CD4-positive, alpha-beta T cell treated with Interleukin-4 for 4 hours (primary cell): ENCODE measurements around the gene BPIFB6.
A peak's percentile ranks its signal among the peaks of the same experiment; 100 is the strongest.

Source experiments
- DNase-seq: peaks from one replicate; pipeline ENCODE4 v3.0.0-alpha.2; 2020

Gene BPIFB6

DNA sequence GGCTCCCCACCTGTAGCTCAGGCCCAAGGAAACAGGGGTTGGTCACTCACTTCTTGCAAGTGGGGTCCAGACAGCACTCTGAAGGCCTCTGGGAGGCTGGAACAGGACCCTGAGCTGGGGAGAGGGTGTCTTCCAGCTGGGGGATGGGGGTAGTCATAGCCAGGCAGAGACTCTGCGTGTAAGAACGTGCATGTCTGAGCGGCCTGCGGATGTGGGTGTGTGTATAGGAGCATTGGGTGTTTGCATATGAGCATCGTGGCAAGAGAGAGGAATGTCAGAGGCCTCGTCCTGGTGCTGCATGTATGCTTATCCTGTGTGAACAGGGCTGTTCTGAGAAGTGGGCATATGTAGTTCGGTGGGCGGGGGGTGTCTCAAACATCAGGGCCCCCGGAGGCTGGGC, 34.3 kb downstream of the BPIFB6 start:
- DNase-seq = no peak

DNA sequence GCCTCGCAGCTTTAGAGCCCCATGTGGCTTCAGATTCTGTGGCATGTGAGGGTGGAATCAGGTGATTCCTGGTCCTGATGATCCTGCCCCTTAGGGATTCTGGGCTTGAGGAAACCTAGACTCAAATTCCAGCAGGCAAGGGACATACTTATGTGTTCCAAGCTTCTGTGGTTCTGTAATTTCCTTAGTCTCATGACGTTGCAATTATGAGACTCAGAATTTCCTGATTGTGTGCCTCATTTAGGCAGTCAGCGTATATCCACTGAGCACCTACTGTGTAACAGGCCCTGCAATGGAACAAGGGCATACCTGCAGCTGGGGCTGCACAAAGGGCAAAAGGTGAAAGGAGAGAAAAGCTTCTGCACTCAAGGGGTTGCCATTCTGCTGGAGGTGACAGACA, 36.4 kb downstream of the BPIFB6 start:
- DNase-seq = no peak

DNA sequence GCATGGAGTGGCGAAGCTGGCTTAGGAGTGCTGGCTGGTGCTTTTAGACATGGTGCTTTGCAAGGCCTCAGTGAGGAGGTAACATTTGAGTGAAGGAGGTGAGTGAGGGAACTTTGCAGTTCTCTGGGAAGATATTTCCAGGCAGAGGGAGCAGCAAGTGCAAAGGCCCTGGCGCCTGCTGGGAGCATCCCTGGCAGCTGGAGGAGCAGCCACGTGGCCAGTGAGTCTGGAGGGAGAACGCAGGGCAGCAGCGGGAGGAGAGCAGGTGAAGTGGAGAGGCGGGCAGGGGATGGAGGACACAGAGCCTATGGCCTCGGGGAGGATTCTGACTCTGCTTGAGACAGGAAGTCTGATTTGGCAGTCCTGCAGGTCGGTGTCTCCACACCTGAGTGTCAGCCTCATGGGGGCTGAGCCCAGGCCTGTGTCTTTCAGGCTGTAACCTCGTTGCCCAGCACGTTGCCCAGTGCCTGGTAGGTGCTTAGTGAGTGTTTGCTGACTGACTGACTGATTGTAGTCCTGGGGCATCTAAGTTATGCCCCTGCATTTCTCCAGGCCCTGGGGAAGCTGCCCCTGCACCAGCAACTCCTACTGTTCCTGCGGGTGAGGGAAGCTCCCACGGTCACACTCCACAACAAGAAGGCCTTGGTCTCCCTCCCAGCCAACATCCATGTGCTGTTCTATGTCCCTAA, 36.9 kb downstream of the BPIFB6 start:
- DNase-seq = no peak

DNA sequence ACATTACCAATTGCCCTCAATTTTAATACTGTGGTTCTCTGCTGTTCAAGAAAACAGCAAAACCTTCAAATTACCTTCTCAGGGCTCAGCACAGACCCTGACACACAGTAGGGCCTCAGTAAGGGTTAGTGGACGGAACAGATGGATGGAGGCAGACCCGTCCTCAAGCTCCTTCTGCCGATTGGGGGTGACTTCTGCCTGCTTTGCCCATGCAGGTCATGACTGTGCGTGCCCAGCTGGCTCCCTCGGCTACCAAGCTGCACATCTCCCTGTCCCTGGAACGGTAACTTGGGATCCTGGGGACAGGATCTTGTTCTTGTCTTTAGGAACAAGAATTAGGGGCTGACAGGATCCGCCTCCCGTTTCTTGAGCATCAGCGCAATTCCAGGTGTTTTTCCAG, 38.2 kb downstream of the BPIFB6 start:
- DNase-seq = no peak

DNA sequence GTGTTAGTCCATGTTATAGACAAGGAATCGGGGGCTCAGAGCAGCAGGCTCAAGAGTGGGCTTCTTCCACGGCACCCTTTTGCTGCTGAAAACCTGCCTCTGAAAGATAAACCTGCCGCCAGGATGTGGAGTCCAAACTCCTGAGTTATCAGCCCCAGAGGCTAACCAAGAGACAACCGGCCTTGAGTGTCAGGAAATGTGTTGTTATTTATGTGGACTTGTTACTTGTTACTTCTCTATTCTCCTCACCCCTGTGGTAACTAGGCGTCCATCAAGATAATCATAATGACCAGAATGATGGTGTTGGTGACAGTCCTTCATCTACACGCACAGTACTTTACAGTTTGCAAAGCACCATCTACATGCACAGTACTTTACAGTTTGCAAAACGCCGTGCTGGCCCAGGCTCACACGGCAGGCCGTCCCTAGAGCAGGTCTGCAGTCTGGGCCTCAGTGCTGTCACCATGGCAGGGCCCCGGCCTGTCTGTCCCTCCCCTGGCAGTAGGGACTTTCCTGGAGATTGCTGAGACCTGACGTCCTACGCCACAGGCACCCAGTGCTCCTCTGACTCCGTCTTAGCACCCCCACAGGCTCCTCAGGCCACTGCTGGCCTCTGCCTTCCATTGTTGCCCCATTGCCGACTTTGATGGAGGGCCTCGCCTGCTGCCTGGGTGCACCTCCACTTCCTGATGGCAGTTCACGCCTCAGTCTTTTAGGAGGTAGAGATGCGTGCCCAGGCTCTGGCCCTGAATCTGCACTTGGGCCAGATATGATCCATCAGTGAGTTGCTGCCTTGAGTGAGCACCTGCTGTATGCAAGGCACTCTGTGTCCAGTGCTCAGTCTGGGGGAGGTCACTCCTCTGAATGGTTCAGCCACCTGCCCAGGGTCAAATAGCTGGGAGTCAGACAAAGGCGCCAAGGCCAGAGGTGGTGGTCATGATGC, 38.9 kb downstream of the BPIFB6 start:
- no peak for DNase-seq

DNA sequence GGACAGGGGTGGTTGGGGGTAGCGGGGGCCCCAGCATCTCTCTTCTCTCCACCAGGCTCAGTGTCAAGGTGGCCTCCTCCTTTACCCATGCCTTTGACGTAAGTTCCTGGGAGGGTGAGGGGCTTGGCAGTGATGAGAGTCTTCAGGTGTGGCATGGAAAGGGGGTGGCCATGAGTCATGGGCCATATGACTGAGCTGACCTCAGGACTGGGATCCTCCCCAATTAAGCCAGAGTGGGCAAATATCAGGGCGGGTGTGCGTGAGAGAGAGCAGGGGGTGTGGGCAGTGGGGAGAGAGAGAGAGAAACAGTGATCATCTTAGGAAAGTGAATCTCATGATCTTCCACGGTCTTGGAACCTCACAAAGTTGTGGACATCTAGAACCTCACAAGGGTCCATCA, 39.8 kb downstream of the BPIFB6 start:
- DNase-seq = no peak

DNA sequence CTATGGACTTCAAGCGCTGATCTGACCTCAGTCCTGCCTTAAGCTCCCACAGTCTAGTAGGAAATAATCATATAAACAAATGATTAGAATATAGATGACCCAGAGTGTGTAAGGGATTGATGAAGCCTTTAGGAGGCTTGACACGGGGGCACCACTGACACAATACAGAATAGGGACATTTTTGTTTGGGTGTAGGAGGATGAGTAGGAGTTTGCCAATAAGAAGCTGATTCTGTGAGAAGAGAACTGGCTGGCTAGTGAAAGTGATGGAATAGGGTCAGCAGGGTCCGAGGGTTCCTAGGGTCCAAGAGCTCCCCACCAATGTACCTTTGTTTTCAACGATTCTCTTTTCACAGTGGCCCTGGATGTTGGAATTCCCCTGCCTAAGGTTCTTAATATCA, 40.9 kb downstream of the BPIFB6 start:
- DNase-seq = no peak

DNA sequence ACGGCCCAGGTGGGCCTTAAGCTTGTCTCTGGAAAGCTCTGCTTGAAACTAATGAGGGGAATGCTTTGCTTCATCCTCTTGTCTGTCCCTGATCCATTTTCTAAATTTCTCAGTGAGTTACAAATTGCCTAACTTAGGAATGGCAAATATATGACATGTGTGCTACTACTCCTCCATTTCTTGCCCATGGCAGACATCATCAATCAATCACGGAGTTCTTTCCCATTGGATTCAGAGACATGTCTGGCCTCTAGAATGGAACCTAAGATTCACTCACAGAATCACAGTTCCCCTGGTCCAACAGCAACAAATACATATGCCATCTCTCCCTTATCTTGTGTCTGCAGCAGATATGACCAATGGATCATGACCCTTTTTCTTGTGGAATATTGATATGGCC, 41.4 kb downstream of the BPIFB6 start:
- DNase-seq = no peak

DNA sequence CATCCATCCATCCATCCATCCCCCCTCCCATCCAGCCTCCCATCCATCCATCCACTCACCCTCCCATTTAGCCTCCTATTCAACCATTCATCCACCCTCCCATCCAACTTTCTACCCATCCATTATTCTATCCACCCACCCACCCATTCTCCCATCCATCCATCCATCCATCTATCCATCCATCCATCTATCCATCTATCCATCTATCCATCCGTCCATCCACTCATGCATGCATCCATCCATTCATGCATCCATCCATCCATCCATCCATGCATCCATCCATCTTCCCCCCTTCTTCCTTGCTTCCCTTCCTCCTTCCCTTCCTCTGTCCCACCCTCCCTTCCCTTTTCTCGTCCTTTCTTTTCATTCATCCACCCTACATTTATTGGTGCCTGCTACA, 43.2 kb downstream of the BPIFB6 start:
- no peak for DNase-seq

DNA sequence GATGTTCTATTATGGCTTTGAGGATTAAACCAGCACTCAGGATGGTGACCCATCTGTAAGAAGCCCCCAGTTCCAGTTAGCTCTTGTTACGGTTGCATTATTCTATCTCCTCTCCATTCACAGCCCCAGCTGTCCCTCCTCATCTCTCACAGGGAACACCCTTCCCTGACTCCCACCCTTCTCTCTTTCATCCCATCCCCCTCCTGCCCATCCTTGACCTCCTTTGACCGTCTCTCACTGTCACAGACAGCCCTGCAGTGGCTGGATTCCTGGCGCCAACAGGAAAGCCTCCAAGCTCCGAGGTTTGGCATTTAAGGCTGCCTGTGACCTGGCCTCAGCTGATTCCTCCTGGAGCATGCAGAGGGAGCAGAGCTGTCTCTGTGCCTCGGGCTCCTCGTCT, 43.8 kb downstream of the BPIFB6 start:
- no peak for DNase-seq

DNA sequence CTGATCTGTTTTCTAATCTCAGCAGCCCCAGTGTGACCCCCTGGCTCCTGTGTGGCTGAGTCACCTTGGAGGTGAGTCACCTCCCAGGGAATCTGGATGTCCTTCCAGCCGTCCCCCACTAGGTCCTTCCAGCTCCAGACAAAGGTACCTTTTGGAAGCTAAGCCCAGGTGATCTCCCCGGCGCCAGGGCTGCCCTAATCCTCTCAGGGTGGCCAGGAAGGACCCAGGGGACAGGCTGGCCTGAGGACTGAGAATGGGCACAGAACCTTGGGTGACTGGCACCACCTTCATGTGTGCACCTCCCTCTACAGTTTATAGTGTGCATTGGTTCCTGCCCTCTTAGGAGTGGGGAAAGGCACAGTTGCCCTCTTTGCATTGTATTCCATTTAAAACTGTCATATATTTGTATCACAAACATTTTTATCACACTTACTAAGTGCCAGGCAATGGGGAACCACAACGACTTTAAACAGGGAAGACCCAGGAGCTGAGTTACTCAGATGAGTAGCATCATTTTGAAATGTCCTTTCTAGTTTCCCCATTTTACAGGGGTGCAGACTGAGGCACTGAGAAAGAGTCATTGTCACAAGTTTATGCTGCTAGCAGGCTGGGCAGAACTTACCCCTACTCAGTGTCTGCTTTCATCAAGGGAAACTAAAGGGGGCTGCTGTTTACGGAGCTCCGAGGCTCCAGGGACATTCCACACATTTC, 45.4 kb downstream of the BPIFB6 start:
- peak; percentile 13 for DNase-seq

DNA sequence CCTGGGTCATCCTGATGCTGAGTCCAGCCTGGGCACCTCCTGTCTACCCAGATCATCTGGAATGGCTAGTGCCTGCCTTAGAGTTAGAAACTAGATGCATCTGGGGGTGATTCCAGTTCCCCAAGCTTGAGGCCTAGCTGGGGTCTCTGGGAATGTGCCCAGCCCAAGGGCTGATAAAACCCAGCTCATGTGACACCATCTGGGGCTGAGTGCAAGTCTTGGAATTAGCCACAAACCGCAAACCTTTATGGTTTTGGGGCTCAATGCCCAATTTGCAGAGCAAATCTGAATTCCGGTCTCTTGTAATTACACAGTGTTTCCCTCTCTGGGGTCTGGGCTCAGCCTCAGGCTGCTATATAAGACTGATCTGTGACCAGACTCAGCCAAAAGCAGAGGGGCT, 47.8 kb downstream of the BPIFB6 start, which contains the start of gene BPIFB4:
TSS of gene BPIFB4 (plus strand) at position 385 of the 400 bp plus-strand sequence. CDS start 1,884 bp downstream, outside the sequence.
- DNase-seq = no peak

DNA sequence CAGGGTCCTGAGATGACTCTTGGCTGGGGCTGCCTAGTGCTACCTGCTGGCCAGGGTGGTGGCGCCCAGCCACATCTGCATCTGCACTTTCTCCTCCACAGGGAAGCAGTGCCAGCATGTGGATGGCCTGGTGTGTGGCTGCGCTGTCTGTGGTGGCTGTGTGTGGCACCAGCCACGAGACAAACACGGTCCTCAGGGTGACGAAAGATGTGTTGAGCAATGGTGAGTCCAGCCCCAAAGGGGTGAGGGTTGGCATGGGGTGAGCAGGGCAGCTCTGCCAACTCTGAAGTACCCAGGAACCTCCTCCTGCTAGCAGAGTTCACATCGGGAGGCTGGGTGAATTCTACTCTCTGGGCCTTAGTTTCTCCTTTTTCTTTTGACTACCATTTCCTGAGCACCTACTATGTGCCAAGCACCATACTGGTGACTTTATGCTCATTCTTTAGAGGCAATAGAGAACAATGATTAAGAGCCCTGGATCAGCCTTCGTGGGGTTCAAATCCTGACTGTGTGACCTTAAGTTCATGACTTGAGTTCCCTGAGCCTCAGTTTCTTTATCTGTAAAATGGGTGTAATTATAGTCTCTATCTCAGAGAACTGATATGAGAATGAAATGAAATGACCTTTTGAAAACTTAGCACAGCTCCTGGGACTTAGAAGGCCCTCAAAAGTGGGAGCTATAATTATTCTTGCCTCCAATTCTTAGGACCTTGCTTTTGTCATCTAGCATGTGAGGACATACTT, 50.1 kb downstream of the BPIFB6 start:
- DNase-seq = no peak

DNA sequence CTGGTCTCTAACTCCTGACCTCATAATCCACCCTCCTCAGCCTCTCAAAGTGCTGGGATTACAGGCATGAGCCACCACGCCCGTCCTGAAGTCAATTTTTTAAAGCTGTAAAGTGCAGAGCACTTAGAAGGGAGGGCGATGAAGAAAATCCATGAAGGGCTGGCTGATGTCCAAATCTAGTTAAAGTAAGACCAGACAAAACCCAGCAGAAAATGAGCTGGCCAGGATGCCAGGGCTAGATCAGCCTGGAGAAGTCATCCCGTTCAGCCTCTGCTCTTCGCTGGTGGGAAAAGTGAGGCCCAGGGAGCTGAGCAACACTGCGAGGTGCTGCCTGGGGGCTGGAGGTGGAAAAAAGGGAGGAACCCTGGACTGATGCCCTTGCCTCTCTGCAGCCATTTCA, 51.1 kb downstream of the BPIFB6 start:
- no peak for DNase-seq

DNA sequence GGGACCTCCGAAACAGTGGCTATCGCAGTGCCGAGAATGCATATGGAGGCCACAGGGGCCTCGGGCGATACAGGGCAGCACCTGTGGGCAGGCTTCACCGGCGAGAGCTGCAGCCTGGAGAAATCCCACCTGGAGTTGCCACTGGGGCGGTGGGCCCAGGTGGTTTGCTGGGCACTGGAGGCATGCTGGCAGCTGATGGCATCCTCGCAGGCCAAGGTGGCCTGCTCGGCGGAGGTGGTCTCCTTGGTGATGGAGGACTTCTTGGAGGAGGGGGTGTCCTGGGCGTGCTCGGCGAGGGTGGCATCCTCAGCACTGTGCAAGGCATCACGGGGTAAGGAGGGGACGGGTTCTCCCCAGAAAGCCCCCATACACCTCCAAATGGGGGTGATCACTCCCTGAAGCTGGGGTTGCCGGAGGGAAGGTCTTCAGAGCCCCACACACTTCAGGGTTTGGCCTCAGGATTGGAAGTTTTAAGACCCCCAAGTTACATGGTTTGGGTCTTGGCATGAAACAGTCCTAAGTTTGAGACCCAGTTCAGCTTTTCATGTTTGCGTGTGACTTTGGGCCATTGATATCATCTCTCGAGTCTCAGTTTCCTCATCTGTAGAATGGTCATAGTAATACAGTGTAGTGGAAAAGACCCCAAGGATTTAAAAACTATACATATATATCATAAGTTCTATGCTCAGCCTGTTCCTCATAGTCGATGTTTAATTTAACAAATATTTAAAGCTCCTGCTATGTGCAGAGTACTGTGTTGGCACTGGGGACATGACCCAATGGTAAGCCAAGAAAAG, 52.3 kb downstream of the BPIFB6 start:
- DNase-seq = no peak

DNA sequence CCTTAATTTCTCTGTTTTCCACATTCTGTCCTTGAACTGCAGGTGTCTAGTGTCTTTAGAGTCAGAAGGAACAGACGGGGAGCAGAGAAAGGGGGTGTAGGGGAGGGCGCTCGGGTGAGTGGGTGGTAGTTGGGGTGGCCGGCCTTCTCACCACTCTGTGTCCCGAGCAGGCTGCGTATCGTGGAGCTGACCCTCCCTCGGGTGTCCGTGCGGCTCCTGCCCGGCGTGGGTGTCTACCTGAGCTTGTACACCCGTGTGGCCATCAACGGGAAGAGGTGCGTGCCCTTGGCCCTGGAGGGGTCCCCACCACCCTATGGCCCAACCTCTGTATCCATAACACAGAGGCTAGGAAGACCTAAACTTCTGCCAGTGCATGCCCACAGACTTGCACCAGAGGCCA, 53.3 kb downstream of the BPIFB6 start:
- no peak for DNase-seq

DNA sequence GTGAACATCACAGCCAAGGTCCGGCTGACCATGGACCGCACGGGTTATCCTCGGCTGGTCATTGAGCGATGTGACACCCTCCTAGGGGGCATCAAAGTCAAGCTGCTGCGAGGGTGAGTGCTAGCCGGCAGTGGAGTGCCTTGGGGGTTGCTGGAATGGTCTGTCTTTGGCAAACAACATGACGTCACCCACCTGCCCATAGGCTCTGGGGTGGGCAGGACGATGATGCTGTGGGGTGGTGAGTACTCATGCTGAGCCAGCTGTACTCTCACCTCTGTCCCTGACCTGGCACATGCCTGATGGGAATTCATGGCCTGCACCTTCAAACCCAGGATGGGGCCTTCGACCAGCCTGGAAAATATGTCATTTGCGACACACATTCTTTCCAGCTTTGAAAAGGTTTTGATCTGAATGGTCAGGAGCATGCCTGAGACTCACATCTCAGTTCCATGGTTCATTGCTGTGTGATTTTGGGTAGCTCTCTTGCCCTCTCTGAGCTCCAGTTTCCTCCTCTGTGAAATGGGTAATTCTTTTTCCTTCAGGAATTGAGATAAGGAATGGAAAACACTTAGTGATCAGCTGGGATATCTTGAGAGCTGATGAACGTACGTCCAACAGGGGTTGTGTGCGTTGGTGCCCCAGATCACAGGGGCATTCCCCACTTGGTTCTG, 54.7 kb downstream of the BPIFB6 start:
- no peak for DNase-seq

DNA sequence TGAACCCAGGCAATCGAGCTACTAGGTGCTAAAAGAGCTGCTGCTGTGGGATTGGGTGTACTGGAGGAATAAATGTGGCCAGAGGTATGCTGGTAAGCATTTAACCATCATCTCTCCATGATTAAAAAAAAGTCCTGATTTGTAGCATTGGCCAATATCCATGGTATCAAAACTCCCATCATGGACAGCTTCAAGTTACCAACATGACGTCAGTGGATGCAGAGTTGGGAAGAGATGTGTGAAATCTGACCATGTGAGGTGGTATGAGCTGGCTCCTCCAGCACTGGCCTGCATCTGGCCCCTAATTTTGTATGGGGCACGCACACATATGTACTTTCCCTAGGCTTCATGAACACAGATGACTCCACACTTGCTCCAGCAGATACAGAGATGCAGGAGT, 59.7 kb downstream of the BPIFB6 start:
- no peak for DNase-seq

DNA sequence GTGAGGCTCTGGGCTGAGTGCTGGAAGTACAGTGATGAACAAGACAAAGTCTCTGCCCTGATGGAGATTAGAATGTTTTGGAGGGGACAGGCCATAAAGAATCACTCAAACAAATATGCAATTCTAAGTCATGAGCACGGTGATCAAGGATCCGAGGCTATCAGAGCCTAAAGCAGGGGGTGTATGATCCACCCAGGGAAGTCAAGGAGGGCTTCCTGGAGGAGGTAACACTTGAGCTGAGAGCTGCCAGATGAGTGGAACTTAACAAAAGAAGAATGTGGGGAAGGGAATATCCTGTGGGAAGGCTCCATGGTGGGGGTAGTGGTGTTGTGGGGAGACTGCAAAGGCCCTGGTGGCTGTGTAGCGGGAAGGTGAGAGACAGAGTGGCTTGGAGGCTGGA, 60.2 kb downstream of the BPIFB6 start:
- no peak for DNase-seq

DNA sequence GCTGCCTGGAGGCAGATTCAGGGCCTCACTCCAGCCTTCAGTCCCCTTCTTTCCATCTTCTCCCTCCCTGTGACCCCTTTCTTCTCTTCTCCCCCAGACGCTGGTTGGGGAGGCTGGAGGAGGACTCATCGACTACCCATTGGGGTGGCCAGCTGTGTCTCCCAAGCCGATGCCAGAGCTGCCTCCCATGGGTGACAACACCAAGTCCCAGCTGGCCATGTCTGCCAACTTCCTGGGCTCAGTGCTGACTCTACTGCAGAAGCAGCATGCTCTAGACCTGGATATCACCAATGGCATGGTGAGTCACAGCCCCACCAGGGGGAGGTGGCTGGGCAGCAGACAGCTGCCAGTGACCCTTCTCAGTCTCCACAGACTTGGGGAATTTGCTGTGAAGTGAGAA, 60.9 kb downstream of the BPIFB6 start:
- DNase-seq = no peak

DNA sequence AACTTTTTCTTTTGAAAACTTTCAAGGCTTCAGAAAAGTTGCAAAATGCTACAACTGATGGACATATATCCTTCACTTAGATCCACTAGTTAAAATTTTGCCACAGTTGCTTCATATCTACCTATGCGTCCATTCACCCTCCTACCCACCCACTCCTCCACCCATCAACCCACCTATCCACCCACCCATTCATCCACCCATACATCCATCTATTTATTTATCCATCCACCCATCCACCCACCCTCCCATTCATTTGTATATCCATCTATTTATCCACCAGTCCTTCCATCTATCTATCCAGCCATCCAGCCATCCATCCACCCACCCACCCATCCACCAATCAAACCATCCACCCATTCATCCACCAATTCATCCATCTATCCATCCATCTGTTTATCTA, 61.6 kb downstream of the BPIFB6 start:
- DNase-seq = no peak
